NCI-H1048 (cell line): ENCODE measurements around the gene GALNT16.

Source experiments
- DNase-seq: peaks from one replicate; lab custom pipeline; 2025; lab: John Stamatoyannopoulos, UW

The GALNT16 gene

DNA sequence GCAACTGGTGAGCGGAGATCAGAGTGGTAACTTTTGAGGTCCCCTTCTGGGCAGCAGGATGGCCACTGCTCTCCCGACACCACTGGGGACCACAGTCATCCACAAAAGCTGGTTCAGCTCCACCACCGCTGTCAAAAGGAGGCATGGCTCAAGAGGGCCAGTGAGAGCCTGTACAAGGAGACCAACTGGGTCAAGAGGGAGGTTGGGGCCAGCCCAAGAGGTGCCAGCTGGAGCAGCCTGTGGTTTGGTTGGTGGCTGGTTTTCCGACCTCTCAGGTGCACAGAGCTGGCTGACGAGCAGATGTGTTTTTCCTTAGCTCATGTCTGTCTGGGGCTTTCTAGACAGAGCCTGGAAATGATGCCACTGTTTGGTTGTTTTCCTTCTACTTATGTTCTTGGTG lies 78.0 kb downstream of the GALNT16 start:
- DNase-seq = no peak

DNA sequence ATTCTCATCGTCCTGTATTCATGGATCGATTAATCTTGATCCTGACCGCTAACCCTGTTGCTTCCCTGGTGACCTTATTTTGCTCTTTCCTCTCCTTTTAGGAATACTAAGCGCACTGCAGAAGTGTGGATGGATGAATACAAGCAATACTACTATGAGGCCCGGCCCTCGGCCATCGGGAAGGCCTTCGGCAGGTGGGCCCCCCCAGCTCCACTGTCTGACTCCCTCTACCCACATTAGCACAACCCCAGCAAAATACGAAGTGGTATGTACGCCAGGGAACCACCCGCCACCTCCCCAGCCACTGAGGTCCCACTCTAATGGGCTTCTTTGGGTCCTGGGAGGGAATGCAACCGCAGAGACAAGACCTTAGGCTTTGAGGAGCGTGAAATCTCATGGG lies 79.5 kb downstream of the GALNT16 start:
- DNase-seq = no peak

DNA sequence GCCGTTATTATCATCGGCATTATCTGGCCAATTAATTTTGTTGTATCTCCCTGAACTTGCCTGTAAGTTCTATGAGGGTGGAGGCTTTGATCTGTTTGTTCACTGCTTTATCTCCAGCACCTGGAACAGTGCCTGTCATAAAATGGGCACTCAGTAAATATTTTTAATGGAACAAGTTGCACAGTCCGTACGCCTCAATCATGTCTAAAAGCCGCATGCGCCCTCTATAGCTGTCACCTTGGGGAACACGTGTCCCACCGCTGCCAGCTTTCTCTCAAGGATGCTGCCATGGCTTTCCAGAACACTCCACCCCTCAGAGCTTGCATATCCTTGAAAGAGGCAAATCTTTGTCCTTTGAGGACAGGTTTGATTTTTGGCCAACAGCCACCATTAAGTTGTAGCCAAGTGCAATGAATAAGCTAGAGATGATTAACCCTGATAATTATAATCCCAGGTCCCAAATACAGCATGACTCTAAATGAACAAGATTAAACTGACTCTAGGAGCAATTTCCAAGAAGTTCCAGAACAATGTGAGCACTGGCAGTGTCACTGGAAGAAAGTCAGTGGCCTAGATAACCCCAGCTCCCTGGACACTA lies 83.1 kb downstream of the GALNT16 start:
- DNase-seq = no peak

DNA sequence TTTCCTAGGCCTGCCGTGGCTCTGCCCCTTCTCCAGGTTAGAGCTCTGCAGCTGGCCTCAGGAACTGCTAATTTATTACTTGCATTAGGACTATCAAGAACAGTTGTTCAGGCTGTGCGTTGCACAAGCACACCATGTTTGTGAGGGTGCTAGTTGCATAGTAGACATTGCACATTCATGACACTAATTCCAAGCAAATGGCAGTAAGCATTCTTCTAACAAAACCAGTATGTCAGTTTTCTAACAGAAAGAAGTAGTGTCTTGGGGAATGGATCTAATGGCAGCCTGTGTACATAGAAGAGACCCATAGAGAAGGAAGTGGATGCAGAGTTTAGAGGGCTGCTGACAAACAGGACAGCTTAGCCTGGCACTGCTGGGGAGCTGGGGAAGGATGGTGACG lies 84.2 kb downstream of the GALNT16 start:
- DNase-seq = no peak

DNA sequence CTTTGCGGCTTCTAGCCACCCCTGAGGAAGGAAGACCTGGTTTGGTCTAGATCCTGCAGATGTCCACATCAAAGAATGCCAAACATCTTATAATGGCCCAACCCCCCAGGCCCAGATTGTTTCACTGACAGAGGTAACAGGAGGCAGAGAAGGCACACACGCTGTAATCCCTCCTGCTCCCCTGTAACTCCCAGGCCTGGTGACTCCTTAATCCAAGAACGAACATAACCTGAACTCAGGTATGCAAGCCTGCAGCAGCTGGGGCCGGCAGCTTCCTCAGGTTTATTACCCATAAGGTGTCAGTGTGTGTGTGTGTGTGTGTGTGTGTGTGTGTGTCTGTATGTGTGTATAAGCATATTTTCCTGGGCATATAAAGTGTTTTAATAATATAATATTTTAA lies 85.4 kb downstream of the GALNT16 start:
- no peak for DNase-seq

DNA sequence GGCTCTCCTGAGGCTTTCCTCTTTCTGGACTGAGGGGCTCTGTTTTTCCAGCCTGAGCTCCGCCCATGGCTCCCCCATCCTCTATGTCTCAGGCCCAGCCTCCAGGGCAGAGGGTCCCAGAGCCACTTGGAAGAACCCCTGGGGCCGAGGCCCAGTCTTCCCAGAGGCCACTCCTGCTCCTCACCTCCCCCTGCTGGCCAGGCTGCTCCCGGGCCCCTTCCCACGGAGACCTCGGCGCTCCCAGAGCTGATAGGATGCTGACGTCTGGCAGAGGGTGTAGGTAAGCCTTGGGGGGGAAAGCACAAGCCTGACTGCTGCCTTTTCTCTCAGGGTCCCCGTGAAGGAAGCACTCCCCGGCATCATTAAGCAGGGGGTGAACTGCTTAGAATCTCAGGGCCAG lies 86.8 kb downstream of the GALNT16 start:
- DNase-seq = no peak

DNA sequence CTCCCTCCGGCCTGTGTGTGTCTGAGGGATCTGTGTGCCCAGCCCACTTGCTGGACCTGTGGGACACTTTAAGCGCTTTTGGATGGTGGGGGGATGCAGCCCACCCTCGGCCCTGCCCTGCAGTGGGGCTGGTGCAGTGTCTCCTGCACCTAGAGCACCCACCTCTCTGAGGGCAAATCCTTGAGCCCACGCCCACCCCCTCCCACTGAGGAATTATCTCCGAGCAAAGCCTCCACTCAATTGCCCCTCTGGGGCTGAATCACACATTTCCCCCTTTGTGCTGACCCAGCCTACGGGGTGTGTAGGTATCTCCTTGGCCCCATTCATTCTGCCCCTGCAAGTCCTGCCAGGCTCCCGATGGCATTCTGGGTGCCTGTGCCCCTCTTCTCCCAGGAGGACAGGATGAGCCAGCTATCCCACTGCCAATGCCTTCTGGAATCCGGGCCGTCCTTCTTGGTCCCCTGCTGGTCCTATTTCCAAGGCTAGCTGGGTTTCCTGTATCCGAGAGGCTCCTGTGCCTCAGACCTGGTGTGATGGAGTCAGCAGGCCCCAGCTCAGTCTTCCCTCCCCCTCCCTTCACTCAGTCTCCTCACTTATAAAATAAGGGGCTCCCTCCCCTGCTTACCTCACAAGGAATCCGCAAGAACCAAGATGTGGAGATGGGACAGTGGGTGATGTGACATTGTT lies 89.3 kb downstream of the GALNT16 start:
- no peak for DNase-seq

DNA sequence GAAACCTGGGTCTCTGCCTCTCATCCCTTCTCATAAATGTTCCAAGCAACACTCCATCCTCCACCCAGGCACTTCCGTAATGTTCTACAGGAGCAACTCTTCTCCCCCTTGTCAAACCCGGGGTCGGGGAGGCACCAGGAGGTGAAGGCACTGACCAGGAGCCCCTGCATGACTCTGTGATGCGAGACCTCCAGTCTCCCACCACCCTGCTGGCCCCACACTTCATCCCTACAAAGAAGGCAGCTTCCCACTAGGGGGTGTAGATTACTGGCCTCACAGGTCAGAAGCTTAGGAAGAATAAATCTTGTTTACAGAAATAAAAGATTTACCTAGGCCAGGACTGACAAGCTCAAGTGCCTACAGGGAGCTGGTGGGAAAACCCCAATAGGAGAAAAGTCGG lies 90.9 kb downstream of the GALNT16 start:
- DNase-seq = no peak

DNA sequence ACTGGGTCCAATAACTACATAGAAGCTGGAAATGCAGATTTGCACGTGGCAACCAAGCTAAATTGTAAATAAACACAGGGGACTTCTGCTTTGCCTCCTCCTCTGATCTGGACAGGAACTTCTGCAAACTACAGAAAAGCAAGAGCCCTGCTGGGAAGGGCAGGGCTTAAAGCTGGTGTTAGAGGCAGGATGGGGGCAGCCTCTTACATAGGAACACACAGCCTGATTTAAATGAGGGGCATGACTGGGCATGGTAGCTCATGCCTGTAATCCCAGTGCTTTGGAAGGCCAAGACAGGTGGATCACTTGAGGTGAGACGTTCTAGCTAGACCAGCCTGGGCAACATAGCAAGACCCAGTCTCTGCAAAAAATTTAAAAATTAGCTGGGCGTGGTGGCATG lies 91.4 kb downstream of the GALNT16 start:
- no peak for DNase-seq

DNA sequence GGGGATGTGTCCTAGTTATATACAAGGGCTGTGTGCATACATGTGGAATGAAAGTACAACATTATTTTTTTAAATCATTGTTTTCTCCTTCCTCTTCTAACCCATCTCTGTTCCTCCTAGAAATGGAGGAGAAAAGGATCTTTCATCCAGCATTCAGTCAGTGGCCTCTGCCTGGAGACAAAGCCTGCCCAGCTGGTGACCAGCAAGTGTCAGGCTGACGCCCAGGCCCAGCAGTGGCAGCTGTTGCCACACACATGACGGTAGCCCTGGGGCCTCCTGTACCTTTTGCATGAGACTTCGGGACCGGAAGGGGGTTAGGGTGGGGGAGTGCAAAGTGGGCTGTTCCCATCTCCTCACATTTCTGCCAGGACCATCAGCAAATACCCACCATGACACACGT lies 92.0 kb downstream of the GALNT16 start:
- DNase-seq = no peak

DNA sequence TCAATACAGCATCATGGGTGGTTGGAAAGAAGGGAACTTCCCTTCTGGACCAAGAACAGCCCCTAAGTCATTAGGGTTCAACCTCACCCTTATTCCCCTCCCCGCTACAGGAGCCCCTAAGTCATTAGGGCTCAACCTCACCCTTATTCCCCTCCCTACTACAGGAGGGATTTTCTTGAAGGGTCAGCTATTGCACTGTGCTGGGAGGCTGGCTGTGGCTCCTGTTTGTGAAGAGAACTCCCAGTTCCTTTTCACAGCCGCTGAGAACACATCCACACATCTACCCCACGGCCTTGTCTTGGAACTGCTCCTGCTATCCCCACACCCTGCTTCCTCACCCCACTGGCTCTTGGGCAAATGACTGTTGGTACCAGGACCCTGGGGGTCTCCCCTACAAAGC lies 93.2 kb downstream of the GALNT16 start:
- DNase-seq = no peak

DNA sequence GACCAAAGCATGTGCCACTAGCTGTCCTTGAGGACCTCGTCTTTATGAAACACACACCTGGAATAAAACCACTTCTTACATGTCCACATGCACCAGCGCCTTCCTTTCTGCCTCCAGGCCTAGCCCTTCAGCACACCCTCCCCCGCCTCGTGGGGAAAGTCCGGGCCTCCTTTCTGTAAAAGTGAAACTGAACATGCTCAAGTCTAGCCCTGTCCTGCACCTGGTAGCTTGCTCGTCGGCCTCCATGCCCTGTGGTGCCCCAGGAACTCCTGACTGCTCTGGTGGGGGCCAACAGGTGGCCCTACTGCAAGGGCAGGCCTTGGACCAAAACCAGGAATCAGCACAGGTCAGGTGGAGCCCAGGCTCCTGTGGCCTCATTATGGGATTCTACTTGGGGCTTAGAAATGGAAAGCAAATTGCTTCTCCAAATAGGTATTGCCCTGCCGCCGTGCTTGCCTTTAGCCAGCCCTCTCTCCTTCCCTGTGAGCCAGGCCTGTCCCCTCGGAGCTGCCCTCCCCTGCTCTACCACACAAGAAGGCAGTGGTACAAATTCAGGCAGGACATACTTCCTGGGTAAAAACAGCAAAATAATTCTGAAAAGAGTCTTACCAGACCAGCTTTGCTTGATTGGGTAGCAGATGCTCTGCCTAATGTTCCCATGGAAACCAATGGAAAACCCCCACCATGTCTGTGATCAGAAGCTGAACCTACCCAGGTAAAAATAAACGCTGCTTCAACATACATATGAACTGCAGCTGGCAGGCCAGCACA lies 94.6 kb downstream of the GALNT16 start:
- DNase-seq = no peak

DNA sequence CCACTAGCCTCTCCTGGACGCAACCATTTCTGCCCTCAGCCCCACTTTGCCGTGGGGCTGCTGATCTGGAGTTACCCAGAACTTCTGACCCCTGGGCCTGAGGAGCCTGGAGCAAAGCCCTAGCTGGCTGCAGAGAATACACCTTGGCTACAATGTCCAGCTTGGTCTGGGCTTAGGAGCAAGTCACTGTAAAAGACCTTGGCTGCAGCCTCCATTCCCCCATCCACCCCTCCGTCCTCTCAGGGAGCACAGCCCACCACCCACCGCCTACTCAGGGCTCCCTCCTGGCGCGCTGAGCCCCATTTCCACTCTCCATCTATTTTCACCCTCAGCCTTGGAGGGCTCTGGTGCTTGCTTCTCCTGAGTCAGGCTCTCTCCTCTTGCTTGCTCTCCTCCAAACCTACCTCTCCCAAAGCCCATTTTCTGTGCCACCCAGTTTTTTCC lies 95.2 kb downstream of the GALNT16 start:
- no peak for DNase-seq

DNA sequence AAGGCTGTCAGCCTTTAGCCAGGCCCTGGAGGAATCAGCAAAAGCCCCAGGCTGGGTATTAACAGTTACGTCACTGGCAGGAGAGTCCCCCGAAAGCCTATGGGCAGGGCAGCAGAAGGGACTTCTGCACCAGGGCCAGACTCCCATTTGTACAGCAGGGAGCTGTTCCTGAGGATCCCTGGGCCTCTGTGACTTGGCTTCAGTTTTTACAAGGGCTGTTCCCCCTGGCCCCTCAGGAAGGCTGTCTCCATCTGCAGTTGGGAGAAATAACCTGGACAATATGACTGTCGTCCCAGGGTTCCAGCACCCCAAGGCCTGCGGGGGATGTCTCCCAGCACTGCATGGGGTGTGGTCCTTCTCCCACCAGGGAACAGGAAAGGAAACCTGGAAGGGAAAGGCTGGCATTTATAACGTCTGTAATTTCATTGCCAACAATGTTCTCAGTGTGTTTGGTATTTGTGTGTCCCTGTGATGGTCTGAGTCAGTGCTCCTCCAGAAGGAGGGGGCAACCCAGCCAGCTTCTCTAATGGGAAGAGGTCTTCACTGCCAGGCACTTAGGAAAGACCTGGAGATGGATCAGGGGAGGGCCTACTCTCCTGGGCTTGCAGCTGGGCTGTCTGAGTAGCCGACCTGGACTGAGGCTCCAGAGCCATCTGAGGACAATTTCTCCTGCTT lies 95.8 kb downstream of the GALNT16 start:
- no peak for DNase-seq

DNA sequence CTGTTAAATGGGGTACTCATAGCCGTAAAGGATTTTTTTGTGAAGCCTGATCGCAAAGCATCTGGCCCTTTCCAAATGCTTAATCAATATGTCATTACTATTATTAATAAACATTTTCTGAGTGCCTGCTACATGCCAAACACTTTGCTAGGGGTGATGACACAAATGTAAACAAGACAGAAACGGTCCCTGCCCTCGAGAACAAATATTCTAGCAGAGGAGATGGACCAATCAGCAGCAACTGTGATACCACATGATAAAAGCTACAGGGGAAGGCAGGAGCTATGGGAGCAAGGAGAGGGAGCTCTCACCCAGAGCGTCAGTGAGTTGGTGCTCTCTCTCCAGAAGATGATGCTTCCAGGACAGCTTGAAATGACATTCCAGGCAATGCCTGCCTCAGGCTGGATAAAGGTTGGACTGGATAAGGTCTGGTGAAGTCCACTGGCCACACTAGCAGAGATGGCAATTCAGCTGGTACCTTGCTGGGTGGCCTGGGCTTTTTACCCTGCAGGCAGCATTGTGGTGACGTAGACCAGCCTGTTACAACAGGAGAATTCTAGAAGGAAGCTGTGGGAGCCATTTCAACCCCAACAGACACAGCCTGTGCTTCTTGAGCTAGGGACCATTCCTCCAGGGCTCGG lies 97.1 kb downstream of the GALNT16 start:
- no peak for DNase-seq

DNA sequence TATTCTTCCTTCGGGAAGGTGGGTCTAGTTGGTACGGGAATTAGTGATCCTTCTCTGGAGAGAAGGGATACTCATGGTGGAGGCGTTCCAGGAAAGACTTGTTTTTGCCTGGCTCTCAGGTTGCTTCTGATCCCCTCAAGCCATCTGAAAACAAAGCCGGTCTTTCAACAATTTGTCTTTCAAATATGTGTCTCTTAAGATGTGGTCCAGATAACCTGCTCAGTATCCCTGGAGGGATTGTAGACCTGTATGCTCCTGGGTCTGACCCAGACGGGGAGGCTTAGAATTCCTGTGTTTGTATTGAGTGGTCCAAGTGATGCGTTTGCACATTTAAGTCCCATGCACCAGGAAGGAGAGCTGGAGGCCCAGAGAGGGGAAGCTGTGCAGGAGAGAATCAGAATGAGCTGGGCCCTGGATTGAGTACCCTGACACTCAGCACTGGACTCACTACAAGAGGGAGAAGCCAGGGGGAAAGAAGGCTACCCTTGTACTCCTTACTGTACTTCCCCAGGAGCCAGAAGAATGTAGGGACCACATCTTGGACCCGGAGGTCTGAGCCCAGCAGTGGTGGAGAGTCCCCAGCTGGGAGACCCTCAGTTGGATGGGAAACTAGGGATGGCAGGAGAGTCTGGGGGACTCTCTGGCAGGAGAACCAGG lies 97.7 kb downstream of the GALNT16 start:
- no peak for DNase-seq

DNA sequence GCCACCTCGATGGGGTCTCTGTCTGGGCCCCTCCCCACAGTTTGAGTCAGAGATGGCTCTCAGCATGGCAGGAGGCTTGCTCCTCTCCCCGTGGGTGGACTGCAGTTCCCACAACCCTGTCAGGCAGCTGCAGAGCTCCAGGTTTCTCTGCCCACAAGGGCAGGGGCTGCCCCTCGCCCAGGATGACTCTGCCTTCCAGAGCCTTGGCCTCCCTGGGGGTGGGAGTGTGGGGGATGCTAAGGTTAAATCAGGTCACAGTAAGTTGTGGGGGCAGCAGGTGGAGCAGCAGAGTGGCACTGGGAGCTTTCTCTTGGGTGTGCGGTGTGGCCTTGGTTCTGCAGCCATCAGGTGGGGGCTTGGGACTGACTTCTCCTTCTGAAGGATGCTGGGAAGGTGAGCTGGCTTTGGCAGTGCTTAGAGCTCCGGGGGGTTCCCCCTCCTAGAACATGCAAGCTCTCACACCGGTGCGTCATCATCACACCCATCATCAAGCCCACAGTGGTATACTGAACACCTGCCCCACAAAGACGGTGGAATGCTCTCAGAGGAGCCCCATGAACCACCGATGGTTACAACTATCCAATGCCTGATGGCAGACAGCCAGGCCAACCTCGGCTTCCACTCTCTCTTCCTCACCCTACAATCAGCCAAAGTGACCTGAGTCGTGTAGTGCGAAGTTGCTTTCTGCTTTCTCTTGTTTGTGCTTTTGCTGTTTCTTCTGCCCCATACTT lies 98.4 kb downstream of the GALNT16 start:
- no peak for DNase-seq

DNA sequence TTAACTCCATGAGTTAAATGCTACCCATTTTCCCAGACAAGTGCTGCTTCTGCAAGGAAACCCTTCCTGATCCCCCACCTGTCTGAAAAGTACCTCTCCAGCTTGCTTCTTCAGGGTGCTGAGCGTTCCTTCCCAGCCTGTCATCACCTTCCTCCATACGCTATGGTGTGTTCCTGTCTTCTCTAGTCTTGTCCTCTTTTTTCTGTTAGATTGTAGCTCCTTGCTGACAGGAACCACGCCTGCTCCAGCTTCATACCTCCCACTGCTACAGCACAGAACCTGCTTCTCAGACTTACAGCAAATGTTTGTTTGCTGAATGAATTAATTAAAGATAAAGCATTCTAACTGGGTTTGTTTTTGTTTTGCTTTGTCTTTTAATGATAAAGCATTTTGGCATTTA lies 99.0 kb downstream of the GALNT16 start:
- DNase-seq = no peak

DNA sequence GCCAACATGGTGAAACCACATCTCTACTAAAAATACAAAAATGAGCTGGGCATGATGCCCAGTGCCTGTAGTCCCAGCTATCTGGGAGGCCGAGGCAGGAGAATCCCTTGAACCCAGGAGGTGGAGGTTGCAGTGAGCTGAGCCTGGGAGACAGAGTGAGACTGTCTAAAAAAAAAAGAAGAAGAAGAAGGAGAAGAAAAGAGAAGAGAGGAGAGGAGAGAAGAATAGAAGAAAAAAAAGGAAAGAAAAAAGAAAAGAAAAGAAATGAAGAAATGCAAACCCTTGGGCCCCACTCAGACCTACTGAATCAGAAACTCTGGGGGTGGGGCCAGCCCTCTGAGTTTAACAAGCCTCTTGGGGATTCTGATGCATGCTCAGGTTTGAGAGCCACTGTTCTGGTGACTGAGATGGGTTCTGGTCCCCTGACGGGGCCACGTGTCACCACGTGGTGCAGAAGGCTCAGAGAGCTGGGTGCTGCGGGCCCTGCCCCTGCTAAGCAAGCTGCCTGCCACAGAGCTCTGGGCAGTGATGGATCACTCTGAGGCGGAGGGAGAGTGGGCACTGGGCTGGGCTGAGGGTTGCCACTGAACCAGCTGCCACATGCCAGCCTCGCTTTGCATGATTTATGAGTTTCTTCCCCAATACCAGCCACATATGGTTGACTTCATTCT lies 100.6 kb downstream of the GALNT16 start:
- no peak for DNase-seq

DNA sequence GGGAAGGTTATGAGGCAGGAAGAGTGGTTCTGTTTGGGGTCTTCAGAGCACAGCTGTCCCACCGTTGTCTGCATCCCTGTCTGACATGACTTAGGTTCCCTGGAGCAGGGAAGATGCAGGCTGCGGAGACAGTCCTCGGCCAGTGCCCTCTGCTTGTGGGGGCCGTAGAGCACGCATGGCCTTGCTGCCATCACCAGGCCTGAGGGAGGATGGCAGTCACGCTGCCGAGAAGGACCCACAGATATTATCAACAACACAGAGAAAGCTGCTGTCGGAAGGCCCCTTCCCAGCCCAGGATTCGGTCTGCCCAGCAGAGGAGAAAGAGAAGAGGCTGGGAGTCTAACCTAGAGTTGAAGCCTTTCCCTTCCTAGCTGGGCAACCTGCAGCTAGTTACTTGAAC lies 103.1 kb downstream of the GALNT16 start:
- DNase-seq = no peak

DNA sequence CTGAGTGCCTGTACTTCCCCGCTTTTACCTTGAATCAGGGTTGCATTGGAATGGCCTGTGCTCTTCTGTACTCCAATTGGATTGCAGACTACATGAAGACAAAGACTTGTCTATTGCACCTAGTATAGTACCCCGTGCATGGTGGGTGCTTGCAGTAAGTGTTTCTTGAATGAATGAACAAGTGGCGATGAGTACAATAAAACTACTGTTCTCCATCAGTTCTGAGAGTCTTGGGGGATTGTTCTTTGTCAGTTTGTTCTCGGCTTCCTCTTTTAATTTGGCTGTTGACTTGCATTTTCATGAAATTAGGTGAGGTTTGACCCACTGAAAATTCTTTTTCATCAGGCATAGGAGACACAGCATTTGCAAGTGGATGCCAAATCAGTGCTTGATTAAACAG lies 104.0 kb downstream of the GALNT16 start:
- no peak for DNase-seq
